Esophagus (tissue), 2 donors: ENCODE results near the gene ARID1B. TPM values are rescaled to one million over a fixed set of nuclear protein-coding genes. Genes with fewer than 3 reads are reported as not detected.
"Not testable (repeated sequence)": the region's sequence is repeated elsewhere in the genome, so short reads cannot be mapped to it uniquely, and the experiment has no call there.

Source experiments
- H3K27ac ChIP-seq, 2 donors: one replicate each; pipeline ENCODE4 v1.5.1; 2013; ENCODE audit warnings: low read depth in 2 of 2, mild to moderate bottlenecking in 2 of 2, inconsistent platforms in 1 of 2, low read length in 1 of 2, moderate library complexity in 1 of 2
- H3K27me3 ChIP-seq, 2 donors: one replicate each; pipeline ENCODE4 v1.6.1; 2013; ENCODE audit warnings: low read length in 2 of 2, control low read depth in 1 of 2, mild to moderate bottlenecking in 1 of 2; ENCODE audit not compliant: insufficient read depth in 2 of 2, control insufficient read depth in 1 of 2
- H3K36me3 ChIP-seq, 2 donors: one replicate each; pipeline ENCODE4 v1.6.1; 2013; ENCODE audit warnings: low read length in 1 of 2; ENCODE audit not compliant: control insufficient read depth in 2 of 2, insufficient read depth in 2 of 2
- H3K4me1 ChIP-seq, 2 donors: one replicate each; pipeline ENCODE4 v1.6.1; 2013; ENCODE audit warnings: low read length in 1 of 2; ENCODE audit not compliant: control insufficient read depth in 2 of 2, insufficient read depth in 2 of 2
- H3K4me3 ChIP-seq, 2 donors: one replicate each; pipeline ENCODE4 v1.5.1; 2013; ENCODE audit warnings: low read length in 2 of 2, mild to moderate bottlenecking in 2 of 2, low read depth in 1 of 2, moderate library complexity in 1 of 2
- H3K9me3 ChIP-seq, 2 donors: one replicate each; pipeline ENCODE4 v1.6.1; 2013; ENCODE audit warnings: mild to moderate bottlenecking in 2 of 2, low read depth in 1 of 2, low read length in 1 of 2, moderate library complexity in 1 of 2; ENCODE audit not compliant: control insufficient read depth in 2 of 2, insufficient read depth in 1 of 2
- WGBS, 2 donors: extraction: QIAGEN DNeasy Blood & Tissue Kit; methylation state at CpG; one replicate each; pipeline ENCODE4 v1.1.7; 2013; 5-methylcytosine and 5-hydroxymethylcytosine counted together
- polyA plus RNA-seq, 2 donors: library from polyadenylated mRNA; stranded (reverse); fragments of 200-250 nt; gene quantifications; one replicate each; pipeline ENCODE4 v1.2.3, GENCODE V29; 2013
- donor health status: healthy with polysubstance abuse.
- donor health status: Bipolar disorder and iron deficiency.

The ARID1B gene
- polyA plus RNA-seq, 2 donors = 15.9 to 16.1 TPM

GRCh38 chr6:157039639-157040038 lies 262.5 kb downstream of the ARID1B start:
- not testable (repeated sequence) for H3K27ac ChIP-seq, H3K4me1 ChIP-seq, H3K36me3 ChIP-seq, H3K4me3 ChIP-seq, H3K9me3 ChIP-seq, H3K27me3 ChIP-seq
- WGBS, 2 donors = 97 to 98% methylated on average over 4 of the region's 4 CpGs

- Histone ChIP-seq H3K27ac (no peak overlapping the region), H3K4me3 (no peak overlapping the region), H3K36me3 (peaks cover 0 to 5% of the 10 kb centered on the region in 2 donors), H3K4me1 (no peaks in the 10 kb centered on the region), H3K27me3 (no peaks in the 10 kb centered on the region), H3K9me3 (no peaks in the 10 kb centered on the region)
- whole genome bisulfite sequencing, 2 donors = 96 to 97% methylated on average over 7 of the region's 7 CpGs
These were observed 263.0 kb downstream of the ARID1B start for GRCh38 chr6:157040191-157040590.

- Histone ChIP-seq H3K36me3 (peaks cover 0 to 5% of the 10 kb centered on the region in 2 donors), H3K4me1 (no peaks in the 10 kb centered on the region), H3K9me3 (no peaks in the 10 kb centered on the region), H3K4me3 (no peak overlapping the region), H3K27ac (no peak overlapping the region), H3K27me3 (no peaks in the 10 kb centered on the region)
- WGBS, 2 donors = 37 to 45% methylated on average over 2 of the region's 2 CpGs
These were observed 268.8 kb downstream of the ARID1B start for GRCh38 chr6:157045831-157046454.

- no peaks in the 10 kb centered on the region for H3K4me1 ChIP-seq
- H3K36me3 ChIP-seq = peaks cover 0 to 2% of the 10 kb centered on the region in 2 donors
- H3K27me3 ChIP-seq = no peaks in the 10 kb centered on the region
- H3K4me3 ChIP-seq = no peak overlapping the region
- WGBS, 2 donors = 91 to 100% methylated on average over 1 of the region's 1 CpG
- H3K27ac ChIP-seq = no peak overlapping the region
- no peaks in the 10 kb centered on the region for H3K9me3 ChIP-seq
These were observed 269.6 kb downstream of the ARID1B start for GRCh38 chr6:157046776-157047175.

DNA sequence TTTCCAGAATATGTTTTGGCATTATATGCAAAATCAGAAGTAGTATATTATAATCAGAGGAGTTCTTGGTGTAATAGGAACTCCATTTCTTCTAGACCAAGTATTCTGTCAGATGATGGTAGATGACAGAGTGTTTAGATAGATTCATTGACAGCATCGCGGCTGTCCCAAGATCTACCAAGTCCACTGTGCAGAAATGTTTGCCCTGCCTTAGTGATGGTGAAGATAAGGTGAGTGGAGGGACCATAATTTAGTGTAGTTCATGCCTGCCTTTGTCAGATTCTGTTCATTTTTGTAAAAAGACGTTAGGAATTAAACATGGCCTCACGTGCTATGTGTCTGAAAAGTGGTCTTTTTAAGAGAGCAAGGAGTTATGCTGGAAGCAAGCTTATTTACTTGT lies 270.1 kb downstream of the ARID1B start:
- no peaks in the 10 kb centered on the region for H3K4me1 ChIP-seq
- 91 to 92% methylated on average over 4 of the region's 4 CpGs for WGBS, 2 donors
- H3K36me3 ChIP-seq = no peaks in the 10 kb centered on the region
- no peaks in the 10 kb centered on the region for H3K27me3 ChIP-seq
- no peak overlapping the region for H3K4me3 ChIP-seq
- H3K9me3 ChIP-seq = no peaks in the 10 kb centered on the region
- H3K27ac ChIP-seq = no peak overlapping the region

- H3K4me1 ChIP-seq = no peaks in the 10 kb centered on the region
These were observed 270.8 kb downstream of the ARID1B start for GRCh38 chr6:157047951-157048350.

DNA sequence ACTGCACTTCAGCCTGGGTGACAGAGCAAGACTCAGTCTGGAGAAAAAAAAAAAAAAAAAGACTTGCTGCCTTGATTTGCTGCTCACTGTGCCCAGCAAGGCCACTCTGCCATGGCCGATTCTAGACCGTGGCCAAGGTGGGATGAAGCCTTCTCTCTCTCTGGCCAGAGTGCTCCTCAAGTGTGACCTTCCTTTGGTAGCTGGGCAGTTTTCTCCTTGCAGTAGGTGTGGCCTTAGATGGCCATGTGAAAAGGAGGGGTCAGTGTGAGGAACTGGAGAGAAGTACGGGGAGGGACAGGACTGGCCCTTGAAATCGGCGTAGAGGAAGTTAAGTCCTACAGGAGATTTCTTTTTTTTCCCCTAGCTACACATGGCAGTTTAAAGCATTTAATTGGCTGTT lies 272.0 kb downstream of the ARID1B start:
- Histone ChIP-seq H3K9me3 (no peaks in the 10 kb centered on the region), H3K27ac (no peak overlapping the region), H3K4me3 (no peak overlapping the region), H3K4me1 (no peaks in the 10 kb centered on the region), H3K36me3 (no peaks in the 10 kb centered on the region), H3K27me3 (no peaks in the 10 kb centered on the region)
- WGBS, 2 donors = 85 to 94% methylated on average over 5 of the region's 5 CpGs

More at GRCh38 chr6:157047951-157048350, 270.8 kb downstream of the ARID1B start:
- Histone ChIP-seq H3K27ac (no peak overlapping the region), H3K36me3 (no peaks in the 10 kb centered on the region), H3K9me3 (no peaks in the 10 kb centered on the region), H3K4me3 (no peak overlapping the region), H3K27me3 (no peaks in the 10 kb centered on the region)
- WGBS, 2 donors = 49% methylated on average over 2 of the region's 2 CpGs

DNA sequence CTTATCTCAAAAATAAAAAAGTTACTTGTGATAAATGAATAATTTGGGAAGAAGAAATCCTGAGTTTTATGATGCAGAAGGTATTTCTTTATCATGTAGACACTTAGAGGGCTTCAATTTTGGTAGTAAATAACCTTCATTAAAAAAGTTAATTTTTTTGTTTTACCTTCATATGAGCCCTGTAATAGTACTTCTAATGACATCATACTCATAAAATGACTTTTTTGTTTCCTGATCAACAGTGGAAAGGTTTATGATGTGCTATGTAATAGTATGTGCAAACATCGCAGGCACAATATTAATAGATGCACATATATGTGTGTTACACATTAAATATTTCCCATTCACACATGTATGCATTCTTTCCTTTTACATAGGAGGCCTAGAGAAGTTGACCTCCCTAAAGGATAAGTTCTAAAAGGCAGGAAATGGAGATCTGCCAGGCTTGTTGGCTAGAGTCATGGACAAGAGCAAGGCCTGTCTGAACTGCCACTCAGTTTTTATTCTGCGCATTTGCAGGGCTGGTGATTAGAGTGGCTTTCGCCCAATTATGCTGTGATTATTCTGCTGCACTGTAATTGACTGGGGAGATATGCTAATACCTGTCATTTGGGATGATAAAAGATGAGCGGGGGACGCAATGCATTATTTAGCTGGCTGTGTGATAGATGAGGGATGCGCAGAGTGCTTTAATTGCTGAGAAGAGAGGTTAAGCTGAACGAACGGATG lies 273.5 kb downstream of the ARID1B start:
- Histone ChIP-seq H3K4me1 (peaks cover 0 to 1% of the 10 kb centered on the region in 2 donors), H3K36me3 (no peaks in the 10 kb centered on the region), H3K4me3 (no peak overlapping the region), H3K27ac (no peak overlapping the region), H3K9me3 (no peaks in the 10 kb centered on the region), H3K27me3 (no peaks in the 10 kb centered on the region)
- 72 to 82% methylated on average over 8 of the region's 8 CpGs for WGBS, 2 donors

DNA sequence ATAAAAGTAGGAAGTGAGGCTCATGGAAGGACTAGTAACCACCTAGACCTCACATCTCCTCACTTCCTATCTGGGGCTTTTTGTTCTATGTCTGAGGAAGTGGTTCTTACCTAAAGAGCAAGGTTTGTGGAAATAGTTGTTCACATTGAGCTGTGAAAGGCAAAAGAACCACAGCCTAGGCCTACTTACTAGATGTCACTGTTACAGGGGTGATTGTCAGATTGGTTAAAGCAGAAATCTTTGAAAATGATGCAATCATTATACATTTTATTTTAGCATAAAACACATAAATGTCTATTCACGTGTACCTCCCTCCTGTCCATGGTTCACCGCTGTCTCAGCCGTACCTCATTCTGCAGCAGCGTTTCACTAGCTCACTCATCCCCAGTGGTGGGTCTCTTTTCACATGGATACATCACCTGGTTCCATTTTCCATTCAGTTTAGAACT lies 277.4 kb downstream of the ARID1B start:
- H3K27me3 ChIP-seq = no peaks in the 10 kb centered on the region
- WGBS, 2 donors = 86 to 90% methylated on average over 4 of the region's 4 CpGs

GRCh38 chr6:157055863-157056262 lies 278.7 kb downstream of the ARID1B start:
- Histone ChIP-seq H3K27me3 (no peaks in the 10 kb centered on the region), H3K4me3 (no peak overlapping the region), H3K9me3 (no peaks in the 10 kb centered on the region), H3K27ac (no peak overlapping the region), H3K36me3 (no peaks in the 10 kb centered on the region), H3K4me1 (peaks cover 0 to 1% of the 10 kb centered on the region in 2 donors)
- WGBS, 2 donors = 94 to 98% methylated on average over 3 of the region's 3 CpGs

More for the DNA sequence above, 277.4 kb downstream of the ARID1B start:
- no peaks in the 10 kb centered on the region for H3K9me3 ChIP-seq
- H3K27ac ChIP-seq = no peak overlapping the region
- peaks cover 0 to 1% of the 10 kb centered on the region in 2 donors for H3K4me1 ChIP-seq
- H3K36me3 ChIP-seq = no peaks in the 10 kb centered on the region
- H3K4me3 ChIP-seq = no peak overlapping the region
